ENCODE measurements around the gene TCP11X1. TPM values are rescaled to one million over a fixed set of nuclear protein-coding genes. Genes with fewer than 3 reads are reported as not detected.
"Not testable (repeated sequence)": the region's sequence is repeated elsewhere in the genome, so short reads cannot be mapped to it uniquely, and the experiment has no call there.

TCP11X1 gene
- total RNA-seq, 2 experiments from 2014 or later: not detected

DNA sequence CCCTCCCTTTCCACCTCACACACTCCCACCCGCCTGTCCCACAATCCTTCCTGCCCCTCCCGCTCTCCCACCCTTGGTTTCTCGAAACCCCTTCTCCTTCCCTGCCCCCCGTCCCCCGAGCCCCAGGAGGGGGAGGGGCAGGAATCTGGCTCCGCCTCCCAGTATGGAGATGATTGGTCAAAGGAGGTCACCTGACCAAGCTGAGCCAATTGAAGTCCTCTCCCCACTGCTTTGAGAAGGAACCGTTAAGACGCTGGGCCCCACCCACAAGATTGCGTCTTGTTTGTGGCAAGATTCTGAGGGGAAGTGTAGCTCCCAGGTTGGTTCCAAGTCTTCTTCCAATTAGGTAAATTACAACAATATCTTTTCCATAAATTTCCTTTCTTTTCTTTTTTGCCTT lies 31.8 kb downstream of the TCP11X1 start, which contains the start of gene NXF2:
TSS of gene NXF2 (plus strand) at position 275 of the 400 bp plus-strand sequence. CDS start 59,912 bp downstream, outside the sequence.
- H3K9me2 ChIP-seq (ENCODE audit: insufficient read depth, low read length); BruUV-seq (replicated peaks); H3K4me2 ChIP-seq (ENCODE audit: low read length); H3K27ac ChIP-seq (ENCODE audit: low read depth, low read length, poor library complexity, severe bottlenecking); POLR2A ChIA-PET; H3K9me3 ChIP-seq (ENCODE audit: low read length); DNase-seq (ENCODE audit: low spot score); H3K79me2 ChIP-seq (ENCODE audit: insufficient read depth, low read depth, low read length); H3K36me3 ChIP-seq (ENCODE audit: insufficient read depth, low read length); H3K4me3 ChIP-seq (ENCODE audit: low read depth, low read length, poor library complexity, severe bottlenecking); H3K4me1 ChIP-seq (ENCODE audit: insufficient read depth, low read length, poor library complexity, severe bottlenecking); CTCF ChIA-PET (ENCODE audit: unreplicated experiment); H2AFZ ChIP-seq (ENCODE audit: low read length); intact Hi-C loops (cut with micrococcal nuclease; ENCODE audit: unreplicated experiment); H4K20me1 ChIP-seq (ENCODE audit: insufficient read depth, low read length): not testable (repeated sequence)

DNA sequence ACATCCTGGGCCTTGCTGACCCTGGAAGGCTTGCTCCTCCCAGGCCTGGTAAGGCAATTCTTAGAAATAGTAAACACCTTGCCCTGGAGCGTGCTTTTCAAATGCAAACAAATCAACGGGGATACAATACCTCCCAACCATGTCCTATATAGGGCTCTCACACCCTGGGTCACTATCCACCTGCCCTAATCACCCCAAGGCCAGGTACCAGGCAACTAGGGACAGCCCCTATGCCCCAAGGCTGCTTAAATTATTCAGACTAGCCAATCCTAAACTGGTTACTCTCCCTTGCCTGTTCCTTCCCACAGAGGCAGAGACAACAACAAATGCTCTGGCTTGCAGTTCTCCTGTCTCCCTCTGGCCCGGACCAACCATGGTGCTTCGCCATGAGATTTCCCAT lies 57.1 kb downstream of the TCP11X1 start:
- POLR2A ChIA-PET; intact Hi-C loops (cut with micrococcal nuclease; ENCODE audit: unreplicated experiment); BruUV-seq (replicated peaks); H3K4me1 ChIP-seq (ENCODE audit: insufficient read depth, low read length, poor library complexity, severe bottlenecking); H3K27ac ChIP-seq (ENCODE audit: low read depth, low read length, poor library complexity, severe bottlenecking); H3K4me3 ChIP-seq (ENCODE audit: low read depth, low read length, poor library complexity, severe bottlenecking); H3K9me3 ChIP-seq (ENCODE audit: low read length); H4K20me1 ChIP-seq (ENCODE audit: insufficient read depth, low read length); H3K79me2 ChIP-seq (ENCODE audit: insufficient read depth, low read depth, low read length); CTCF ChIA-PET (ENCODE audit: unreplicated experiment); DNase-seq (ENCODE audit: low spot score); H3K4me2 ChIP-seq (ENCODE audit: low read length); H3K36me3 ChIP-seq (ENCODE audit: insufficient read depth, low read length); H3K9me2 ChIP-seq (ENCODE audit: insufficient read depth, low read length); H2AFZ ChIP-seq (ENCODE audit: low read length): not testable (repeated sequence)

Other genes with a start within 250 kb of the TCP11X1 start
- not detected in 2 replicates for gene TCEAL2, start 89.6 kb upstream of the TCP11X1 start, total RNA-seq (2014; rRNA removed; shearing (Covaris generic))
- gene TCEAL2, start 89.6 kb upstream of the TCP11X1 start, total RNA-seq (2022): not detected in 2 replicates
- gene TCEAL6, start 72.8 kb upstream of the TCP11X1 start, total RNA-seq (2014; rRNA removed; shearing (Covaris generic)): not detected in 2 replicates
- not detected in 2 replicates for gene TCEAL6, start 72.8 kb upstream of the TCP11X1 start, total RNA-seq (2022)
- not detected in 2 replicates for gene BEX5, start 59.3 kb upstream of the TCP11X1 start, total RNA-seq (2014; rRNA removed; shearing (Covaris generic))
- not detected in 2 replicates for gene BEX5, start 59.3 kb upstream of the TCP11X1 start, total RNA-seq (2022)
- not detected in 2 replicates for gene NXF2, start 31.9 kb downstream of the TCP11X1 start, total RNA-seq (2014; rRNA removed; shearing (Covaris generic))
- gene NXF2, start 31.9 kb downstream of the TCP11X1 start, total RNA-seq (2022): not detected in 2 replicates
- not detected in 2 replicates for gene NXF2B, start 224.7 kb downstream of the TCP11X1 start, total RNA-seq (2014; rRNA removed; shearing (Covaris generic))
- not detected in 2 replicates for gene NXF2B, start 224.7 kb downstream of the TCP11X1 start, total RNA-seq (2022)

Measured in OCI-LY7 (cell line).